ENCODE data around the gene POLE2.

- TF ChIP-seq ZNF235 (CRISPR knock-in tag; IDR thresholded peaks at IDR 0.05; ENCODE audit: borderline replicate concordance) (no peak), POLR2A (IDR thresholded peaks at IDR 0.05; ENCODE audit: insufficient read depth in 1 of 2, low read depth in 2 of 2, low read length in 2 of 2) (no peak), MAZ (IDR thresholded peaks at IDR 0.05; ENCODE audit: borderline replicate concordance, low read depth, low read length) (no peak), MAZ (CRISPR knock-in tag; IDR thresholded peaks at IDR 0.05; ENCODE audit: low read depth) (no peak), YY1 (IDR thresholded peaks at IDR 0.05; ENCODE audit: insufficient read depth, insufficient replicate concordance, low read depth, low read length) (no peak), TBL1XR1 (IDR thresholded peaks at IDR 0.05; ENCODE audit: borderline replicate concordance, low read length, partially characterized antibody) (no peak), ZNF501 (CRISPR knock-in tag; IDR thresholded peaks at IDR 0.05) (no peak), ZNF282 (IDR thresholded peaks at IDR 0.05; ENCODE audit: partially characterized antibody) (no peak), MAX (IDR thresholded peaks at IDR 0.05) (no peak), ZFP90 (CRISPR knock-in tag; IDR thresholded peaks at IDR 0.05; ENCODE audit: borderline replicate concordance) (no peak), U2AF2 (IDR thresholded peaks at IDR 0.05; ENCODE audit: low read depth, low read length) (no peak), BHLHE40 (IDR thresholded peaks at IDR 0.05; ENCODE audit: low read length) (no peak)
Measured at GRCh38 chr14:49598189-49598484, 89.9 kb downstream of the POLE2 start.
